GM19240 (cell line): Measurements from ENCODE around the gene BEND7.
A peak's percentile ranks its signal among the peaks of the same experiment; 100 is the strongest.
"Not testable (repeated sequence)": the region's sequence is repeated elsewhere in the genome, so short reads cannot be mapped to it uniquely, and the experiment has no call there.

ENCODE experiments used
- DNase-seq: peaks from one replicate; pipeline ENCODE4 v3.0.0; 2011; ENCODE audit warnings: low spot score; ENCODE audit not compliant: insufficient read length

The BEND7 gene

GRCh38 chr10:13483073-13483472 is 45.7 kb downstream of the BEND7 start:
- no peak for DNase-seq

DNA sequence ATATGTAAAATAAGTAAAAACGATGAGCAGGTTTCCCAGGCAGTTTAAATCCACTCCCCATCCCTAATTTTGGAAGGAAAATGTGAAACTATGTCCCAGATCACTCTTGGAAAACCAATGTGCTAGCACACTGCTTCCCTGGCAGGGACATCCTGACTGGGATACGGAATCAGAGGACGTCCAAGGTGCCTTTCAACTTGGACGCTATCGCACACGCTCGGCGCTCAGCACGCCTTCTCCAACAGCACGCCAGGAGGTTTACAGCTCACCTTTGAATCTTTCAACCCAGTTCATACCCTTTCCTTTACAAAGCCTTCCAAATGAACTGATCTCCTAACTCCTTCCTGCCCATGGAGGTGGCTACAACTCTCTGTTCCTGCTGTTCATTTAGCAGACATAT is 47.1 kb downstream of the BEND7 start:
- DNase-seq = no peak

DNA sequence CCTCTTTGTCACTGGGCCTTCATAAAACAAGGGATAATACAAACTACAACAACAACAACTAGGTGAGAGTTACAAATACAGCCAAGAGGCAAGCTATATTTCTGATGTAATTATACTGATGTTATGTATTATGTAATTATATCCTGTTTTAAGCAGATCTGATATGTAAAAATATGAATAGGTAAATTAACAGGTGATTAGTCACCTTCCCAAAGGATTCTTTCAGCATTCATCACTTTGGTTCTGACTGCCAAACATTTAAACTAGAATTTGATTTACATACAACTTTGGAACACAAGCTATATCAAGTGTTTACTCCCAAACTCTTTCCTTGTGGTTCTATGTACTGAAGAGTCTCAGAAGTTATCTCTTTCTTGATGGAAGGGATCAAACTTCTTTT is 53.7 kb downstream of the BEND7 start:
- DNase-seq = no peak

DNA sequence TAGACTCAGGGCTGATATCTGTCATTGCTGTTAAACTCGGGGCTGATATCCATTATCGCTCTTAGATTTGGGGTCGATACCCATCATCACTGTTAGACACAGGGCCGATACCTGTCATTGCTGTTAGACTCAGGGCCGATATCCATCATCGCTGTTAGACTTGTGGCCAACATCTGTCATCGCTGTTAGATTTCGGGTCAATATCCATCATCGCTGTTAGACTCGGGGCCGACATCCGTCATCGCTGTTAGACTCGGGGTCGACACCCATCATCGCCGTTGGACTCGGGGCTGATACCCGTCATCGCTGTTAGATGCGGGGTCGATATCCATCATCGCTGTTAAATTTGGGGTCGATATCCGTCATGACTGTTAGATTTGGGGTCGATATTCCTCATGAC is 54.8 kb downstream of the BEND7 start:
- DNase-seq = no peak

GRCh38 chr10:13472359-13472758 is 56.5 kb downstream of the BEND7 start:
- DNase-seq = no peak

- no peak for DNase-seq
These were observed 58.5 kb downstream of the BEND7 start for GRCh38 chr10:13470270-13470669.

GRCh38 chr10:13462551-13462950 is 66.3 kb downstream of the BEND7 start:
- DNase-seq = no peak

GRCh38 chr10:13458687-13459012 is 70.2 kb downstream of the BEND7 start:
- no peak for DNase-seq

GRCh38 chr10:13457958-13458686 is 70.7 kb downstream of the BEND7 start:
- no peak for DNase-seq

GRCh38 chr10:13453896-13454295 is 74.9 kb downstream of the BEND7 start:
- no peak for DNase-seq

DNA sequence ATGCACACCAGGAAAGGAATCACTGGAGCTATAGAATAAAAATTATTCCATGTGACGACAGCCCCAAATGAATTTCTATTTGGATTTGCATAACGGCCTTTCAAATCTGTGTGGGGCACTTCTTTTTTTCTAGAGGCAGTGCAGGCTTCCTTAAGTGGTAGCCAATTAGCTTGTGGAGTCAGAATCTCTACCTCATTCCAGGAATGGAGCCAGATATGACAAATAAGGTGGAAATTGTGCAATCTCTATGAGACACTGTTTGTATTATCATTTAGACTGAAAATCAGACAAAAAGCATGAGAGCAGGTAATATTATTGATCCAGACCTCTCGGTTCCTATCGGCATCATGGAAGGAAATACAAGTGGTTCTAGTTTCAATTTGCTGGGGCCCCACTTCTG is 78.7 kb downstream of the BEND7 start:
- DNase-seq = no peak

DNA sequence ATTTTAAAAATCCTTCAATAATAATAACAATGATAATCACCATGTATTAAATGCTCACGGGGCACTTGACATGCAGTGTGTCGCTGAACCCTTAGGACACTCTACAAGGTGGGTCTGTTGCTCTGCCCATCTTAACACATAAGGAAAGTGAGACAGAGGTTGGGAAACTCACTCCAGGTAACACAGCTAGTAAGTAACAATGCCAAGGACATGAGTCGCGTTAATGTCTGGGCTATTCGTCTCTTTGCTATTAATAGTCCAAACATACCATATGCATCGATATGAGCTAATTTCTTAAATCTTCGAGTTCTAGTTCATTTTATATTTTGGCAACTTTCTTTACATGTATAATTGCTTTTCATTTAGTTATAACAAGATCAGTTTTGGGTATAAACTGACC is 79.5 kb downstream of the BEND7 start:
- no peak for DNase-seq

DNA sequence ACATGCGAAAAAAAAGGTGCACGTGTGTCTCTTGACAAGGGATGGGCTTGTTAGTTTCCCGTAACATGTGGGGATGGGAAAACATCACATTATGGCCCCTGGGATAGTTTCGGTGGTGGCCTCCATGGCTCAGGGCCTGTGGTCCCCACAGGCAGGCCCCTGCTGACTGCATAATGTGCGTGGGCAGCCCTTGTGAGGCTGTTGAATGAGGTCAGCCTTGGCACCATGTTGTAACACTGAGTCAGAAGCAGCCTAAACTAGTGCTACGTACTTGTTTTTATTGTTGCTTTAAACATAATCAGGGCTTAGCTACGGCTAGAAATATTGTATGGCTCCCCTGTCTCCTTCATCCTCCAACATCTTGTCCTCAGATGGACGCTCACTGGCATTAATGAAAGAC is 80.6 kb downstream of the BEND7 start:
- no peak for DNase-seq

GRCh38 chr10:13445656-13446400 is 83.0 kb downstream of the BEND7 start:
- DNase-seq = no peak

DNA sequence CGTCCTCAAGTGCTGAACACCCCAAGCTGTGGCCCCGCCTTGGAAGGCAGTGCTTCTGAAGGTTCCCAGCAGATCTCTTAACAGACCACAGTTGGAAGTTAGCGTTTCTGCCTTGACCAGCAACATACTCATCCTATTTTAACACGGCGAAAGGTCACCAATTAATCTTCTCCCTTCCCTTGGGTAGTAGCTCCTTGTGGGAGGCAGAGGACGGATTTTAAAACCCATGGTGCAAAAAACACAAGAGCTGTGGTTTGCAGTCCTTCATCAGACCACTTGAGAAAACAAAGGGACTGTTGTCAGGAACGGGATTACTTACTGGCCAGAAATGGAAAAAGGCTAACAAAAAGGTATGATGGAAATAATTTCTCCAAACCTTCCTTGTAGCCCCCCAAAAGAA is 87.3 kb downstream of the BEND7 start:
- no peak for DNase-seq

DNA sequence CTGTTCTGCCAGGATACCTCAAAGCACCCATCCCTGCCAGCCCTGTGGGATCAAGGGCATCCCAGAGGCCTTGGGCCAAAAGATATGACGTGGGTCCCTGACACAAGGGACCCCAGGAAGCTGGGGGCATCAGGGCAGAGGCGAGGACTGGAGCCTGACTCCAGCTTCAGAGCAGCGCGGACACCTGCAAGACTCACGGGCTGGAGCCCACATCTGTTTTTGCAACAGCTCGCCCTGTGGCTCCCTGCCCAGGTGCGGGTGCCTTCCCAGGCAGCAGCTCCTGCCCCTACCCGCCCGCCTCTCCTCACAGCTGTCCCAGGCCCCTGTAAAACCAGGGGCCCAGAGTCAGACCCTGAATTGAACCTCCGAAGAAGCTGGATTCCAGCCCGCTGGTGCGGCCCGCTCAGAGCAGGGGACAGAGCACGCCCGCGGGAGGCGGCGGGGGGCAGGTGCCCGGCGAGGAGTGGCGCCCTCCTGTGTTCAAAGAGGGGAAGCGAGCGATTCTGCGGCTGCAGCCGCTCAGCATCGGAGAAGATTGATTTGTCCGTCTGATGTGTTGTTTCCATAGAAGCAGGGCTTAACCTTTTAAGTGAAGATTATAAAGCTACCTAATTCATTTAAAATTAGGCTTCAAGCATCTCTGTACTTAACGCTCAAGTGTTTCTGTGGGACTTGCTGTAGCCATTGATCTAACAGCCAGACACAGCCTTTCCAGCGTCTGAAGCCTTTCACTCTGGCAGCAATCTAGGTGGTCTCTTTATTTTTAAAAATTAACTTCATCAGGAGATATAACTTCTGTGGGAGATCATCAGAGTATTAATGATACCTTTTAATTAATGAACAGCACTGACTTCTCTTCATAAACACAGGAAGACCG is 88.4 kb downstream of the BEND7 start:
- DNase-seq = peak; percentile 65

- no peak for DNase-seq
These were observed 89.3 kb downstream of the BEND7 start for GRCh38 chr10:13439313-13440184.

DNA sequence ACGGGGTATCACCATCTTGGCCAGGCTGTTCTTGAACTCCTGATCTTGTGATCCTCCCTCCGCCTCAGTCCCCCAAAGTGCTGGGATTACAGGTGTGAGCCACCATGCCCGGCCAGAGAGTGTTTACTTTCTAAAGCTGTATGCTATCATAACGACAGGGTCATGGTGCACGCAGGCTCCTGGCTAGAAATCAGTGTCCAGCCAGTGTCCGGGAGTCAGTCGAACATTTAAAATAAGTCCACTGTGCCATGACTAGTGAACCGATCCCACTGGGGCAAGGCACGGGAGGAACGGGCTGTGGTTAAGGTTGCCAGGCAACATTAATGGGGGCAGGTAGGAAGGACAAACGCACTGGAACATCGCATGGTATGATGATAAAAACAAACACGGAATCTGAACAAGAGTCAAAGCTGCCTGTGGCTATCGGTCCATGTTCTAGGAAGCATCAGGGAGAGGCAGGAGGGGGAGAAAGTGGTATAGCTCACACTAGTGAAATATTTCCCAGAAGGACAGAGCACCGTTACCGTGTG is 91.7 kb downstream of the BEND7 start:
- no peak for DNase-seq

DNA sequence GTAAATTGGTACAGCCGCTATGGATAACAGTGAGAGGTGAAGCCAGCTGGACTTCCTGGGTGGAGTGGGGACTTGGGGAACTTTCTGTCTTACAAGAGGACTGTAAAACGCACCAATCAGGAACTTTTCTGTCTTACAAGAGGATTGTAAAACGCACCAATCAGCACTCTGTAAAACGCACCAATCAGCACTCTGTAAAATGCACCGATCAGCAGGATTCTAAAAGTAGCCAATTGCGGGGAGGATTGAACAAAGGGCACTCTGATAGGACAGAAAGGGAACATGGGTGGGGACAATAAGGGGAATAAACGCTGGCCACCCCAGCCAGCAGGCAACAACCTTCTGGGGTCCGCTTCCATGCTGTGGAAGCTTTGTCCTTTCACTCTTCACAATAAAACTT is 100.9 kb downstream of the BEND7 start:
- not testable (repeated sequence) for DNase-seq

GRCh38 chr10:13425397-13425796 is 103.4 kb downstream of the BEND7 start:
- DNase-seq = no peak

DNA sequence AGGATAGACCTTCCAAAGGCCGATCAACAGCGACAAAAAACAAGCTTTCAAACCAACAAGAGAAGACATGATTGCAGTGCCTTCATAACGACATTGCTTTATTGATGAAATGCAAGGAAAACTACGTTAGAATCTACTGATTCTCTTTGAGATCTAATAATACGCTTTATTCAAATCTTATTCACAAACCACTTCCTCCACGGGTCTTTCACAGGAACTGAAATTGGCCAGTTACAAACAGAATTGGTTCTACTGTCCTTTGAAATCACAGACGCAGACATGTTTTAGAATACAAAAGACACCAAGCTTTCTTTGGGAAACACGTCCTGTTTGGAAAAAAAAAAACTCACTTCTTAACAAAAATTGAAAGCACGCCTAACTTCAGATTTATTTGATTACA is 106.0 kb downstream of the BEND7 start:
- DNase-seq = no peak
